Renal cortical epithelial cell (primary cell): ENCODE data around the gene WSCD2. TPM values are rescaled to one million over a fixed set of nuclear protein-coding genes. Genes with fewer than 3 reads are reported as not detected.

Experiments used
- DNase-seq: peaks from one replicate; pipeline ENCODE4 v3.0.0-alpha.2; 2011; ENCODE audit warnings: low read depth
- total RNA-seq: library from RNA; depleted of rRNA; stranded (reverse); fragments of >200 nt; gene quantifications from 2 replicates; pipeline ENCODE4 v1.2.3, GENCODE V29; 2014

Gene WSCD2
- total RNA-seq, 1 donor from 2014 or later = not detected

DNA sequence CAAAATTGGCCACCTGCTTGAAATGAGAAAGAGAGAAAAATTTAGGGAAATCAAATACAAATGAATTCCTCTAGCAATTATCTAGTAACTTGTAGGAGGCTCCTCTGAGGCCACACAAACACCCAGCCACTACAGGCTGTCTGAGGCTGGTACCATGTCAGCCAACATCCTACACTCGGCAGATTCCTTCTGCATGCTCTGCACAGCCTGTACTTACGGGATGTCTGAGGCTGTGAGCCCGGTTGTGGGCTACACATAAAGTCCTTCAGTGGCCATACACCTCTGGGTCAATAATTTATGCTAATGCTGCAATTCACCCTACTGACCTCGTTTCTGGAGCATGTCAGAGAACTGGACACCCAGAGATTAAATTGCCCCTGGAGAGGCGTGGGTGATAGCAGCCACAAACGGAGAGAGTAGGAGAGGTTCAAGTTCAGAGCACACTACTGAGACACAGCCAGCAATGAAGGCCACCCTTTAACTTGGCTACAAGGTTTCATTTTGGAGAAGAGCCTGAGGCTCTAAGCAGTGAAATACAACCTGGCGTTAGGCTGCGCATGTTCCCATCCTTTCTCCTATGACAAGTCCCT is 28.9 kb downstream of the WSCD2 start:
- DNase-seq = no peak

DNA sequence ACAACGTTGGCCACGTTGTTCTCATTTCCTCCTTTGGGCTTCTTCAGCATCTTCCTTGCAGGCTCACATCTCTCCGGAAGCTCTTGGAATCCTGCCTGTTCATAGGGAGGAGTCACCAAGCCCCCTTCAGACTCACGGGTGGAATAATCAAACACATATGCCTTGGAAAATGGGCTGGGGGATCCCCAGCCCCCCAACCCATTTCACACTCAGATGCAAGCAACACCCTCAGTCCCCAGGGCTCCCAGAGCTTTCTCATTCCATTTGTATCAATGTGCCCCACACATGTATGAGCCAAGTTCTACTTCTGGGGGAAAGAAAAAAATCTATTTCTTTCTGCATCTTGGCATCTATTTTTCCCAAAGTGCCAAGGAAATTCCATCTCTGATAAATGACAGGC is 33.1 kb downstream of the WSCD2 start:
- no peak for DNase-seq

DNA sequence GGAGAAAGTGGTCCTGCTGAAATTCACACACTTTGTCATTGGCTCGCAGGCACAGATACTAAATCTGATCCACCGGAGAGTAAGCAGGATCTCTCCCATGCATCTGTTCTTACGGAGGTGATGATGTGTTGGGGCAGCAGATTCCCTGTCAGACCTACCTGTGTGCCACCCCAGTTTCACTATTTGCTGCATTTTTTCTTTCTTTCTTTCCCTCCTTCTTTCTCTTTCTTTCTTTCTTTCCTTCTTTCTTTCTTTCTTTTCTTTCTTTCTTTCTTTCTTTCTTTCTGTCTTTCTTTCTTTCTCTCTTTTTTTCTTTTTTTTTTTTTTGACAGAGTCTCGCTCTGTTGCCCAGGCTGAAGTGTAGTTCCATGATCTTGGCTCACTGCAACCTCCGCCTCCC is 37.4 kb downstream of the WSCD2 start:
- no peak for DNase-seq

DNA sequence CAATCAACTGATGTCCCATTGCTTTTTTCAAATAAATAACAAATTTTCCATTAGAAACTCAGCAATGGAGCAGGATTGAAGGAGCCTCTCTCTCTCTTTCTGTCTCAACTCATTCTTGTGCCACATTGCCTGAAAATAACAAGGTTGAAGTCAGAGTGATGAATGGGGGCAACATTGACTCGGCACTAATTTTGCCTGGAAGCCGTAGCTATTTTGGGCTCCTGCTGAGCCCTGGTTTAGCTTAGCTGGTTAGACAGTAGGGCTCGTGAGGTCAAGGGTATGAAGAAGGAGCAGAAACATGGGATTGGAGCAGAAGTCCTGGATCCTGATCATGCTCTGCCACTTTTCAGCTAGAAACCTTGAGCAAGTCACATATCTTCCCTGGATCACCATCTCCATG is 38.9 kb downstream of the WSCD2 start:
- DNase-seq = no peak

DNA sequence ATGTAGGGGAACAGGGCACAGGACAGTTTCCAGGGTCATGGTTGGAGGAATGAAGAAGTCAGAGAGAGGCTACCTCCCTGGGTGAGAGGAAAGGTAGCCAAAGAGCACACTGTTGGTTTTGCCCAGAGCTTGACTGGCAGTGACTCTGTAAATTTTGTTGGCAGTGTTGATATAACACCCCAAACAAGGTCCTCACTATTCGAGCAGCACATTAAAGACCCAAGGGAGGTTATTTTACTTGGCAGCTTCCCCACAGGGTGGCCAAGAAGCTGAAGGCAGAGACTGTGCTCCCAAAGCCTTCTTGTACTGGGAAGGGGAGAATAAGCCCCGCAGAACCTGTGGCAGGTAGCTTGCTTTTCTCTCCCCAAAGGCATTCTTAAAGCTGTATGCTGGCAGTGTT is 40.6 kb downstream of the WSCD2 start:
- no peak for DNase-seq

DNA sequence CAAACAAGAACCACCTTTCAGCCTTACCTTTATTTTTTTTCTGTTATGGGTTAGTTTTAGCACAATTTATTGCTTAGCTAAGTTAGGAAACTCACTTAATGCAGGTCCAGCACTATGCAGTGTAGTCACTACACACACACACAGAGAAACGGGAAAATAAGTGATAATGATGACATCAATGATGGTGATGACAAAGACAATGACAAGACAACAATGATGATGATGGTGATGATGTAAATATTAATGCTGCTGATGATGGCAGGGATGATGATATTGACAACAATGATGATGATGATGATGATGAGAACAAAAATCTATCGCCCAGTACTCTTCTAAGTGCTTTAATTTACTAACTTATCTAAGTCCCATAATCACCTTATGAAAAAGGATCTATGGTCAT is 41.1 kb downstream of the WSCD2 start:
- DNase-seq = no peak

DNA sequence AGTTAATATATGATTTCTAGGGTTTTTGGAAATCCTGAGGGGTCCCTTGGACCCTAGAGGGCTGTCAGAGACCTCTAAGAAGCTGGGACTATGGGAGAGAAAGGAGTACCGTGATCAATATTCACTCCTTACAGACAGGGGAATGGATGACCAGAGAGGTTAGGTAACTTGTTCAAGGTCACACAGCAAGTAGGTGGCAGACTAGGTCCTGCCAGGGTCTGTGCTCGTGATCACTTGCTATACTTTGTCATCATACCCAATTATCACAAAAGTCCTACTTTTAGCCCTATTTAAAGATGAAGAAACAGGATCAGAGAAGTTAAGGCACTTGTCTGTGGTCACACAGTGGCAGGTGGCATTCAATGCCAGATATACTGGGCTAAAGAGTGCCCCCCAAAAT is 42.9 kb downstream of the WSCD2 start:
- DNase-seq = no peak

DNA sequence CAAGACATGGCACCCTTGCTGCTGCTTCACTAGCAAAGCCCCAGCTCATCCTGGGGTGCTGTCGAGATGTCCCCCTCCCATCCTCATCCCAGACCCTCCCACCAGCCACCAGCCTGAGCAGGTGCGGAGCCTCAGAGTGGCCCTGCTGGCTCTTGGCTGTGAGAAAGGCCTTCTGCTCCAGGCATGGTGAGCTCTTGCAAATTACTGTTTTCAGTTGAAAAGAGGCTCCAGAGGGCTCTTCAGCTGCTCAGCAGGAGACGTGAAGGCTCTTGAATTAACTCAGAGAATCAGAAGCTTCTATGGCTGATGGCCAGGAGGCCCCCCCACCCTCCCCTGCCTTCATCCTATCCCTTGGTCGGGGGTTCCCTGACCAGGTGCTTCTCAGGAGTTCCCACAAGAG is 44.1 kb downstream of the WSCD2 start:
- DNase-seq = no peak

DNA sequence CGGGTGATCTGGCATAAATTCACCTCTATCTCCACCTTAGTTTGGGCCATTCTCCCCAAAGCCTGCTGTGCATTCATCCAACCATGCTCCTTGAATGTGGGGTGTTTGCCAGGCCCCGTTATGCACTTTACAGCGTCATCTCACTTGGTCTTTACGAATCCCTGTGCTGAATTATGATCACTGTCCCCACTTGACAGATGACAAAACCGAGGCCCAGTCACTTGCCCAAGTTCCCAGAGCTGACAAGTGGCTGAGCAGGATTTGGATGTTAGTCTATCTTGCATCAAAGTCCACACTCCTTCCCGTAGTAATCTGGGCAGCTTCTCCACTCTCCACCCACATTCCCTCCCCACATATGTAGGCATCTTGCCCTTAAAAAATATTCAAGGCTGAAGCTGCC is 44.8 kb downstream of the WSCD2 start:
- DNase-seq = no peak

DNA sequence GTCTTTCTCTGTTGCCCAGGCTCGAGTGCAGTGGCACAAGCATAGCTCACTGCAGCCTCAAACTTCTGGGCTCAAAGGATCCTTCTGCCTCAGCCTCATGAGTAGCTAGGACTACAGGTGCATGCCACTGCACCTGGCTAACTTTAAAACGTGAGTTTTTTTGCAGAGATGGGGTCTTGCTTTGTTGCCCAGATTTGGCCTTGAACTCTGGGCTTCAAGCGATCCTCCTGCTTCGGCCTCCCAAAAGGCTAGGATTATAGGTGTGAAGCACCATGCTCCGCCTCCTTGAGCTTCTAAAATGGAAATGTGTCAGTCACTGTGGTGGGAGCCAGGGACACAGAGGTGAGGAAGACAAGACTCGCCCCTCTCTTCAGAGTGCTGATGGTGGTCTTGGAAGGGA is 45.6 kb downstream of the WSCD2 start:
- DNase-seq = no peak

DNA sequence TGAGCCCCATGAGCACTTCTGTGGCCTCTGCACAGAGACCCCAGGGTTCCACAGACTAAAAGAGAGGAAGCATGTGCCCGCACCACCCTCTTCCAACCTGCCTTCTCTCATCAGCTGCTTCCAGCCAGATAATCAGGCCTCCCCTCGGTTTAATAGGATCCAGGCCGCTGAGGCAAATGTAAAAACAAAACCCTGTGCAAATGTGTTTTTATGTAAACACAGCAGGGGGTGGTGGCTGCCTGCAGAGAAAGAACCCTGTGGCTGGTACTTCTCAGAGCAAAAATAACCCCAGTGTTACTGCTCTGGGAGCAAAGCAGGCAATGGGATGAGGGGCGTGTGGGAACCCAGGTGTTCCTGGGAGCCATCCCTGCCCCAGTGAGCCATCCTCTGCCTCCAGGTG is 46.2 kb downstream of the WSCD2 start:
- DNase-seq = no peak

DNA sequence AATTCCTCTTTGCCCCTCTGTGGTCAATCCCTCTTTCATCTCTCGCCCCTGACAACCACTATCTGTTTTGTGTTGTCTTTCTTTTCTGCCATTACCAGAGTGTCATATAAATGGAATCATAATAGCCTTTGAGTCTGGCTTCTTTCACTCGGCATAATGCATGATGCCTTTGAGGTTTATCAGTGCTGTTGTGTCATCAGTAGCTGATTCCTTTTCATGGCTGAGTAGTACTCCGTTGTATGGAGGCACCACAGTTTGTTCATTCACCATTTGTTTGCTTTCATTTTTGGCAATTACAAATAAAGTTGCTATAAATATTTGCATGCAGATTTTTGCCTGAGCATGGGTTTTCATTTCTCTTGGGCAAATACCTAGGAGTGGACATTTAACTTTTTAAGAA is 47.2 kb downstream of the WSCD2 start:
- no peak for DNase-seq

DNA sequence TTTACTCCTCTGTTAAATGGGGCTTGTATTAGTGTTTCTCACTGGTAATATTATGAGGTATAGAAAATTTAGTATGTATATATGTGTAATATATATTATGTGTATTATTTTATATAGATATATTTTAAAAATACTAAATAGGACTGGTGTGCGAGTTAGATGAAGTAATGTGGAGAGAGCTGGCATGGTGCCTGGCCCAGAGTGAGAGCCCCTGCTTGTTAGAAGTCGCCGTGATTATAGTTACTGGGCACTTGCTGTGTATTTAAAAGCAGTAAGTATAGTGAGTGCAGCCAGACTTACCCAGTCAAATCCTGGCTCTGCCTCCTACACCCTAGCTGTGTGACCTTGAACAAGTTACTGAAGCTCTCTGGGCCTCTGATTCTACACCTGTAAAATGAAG is 48.0 kb downstream of the WSCD2 start:
- no peak for DNase-seq

DNA sequence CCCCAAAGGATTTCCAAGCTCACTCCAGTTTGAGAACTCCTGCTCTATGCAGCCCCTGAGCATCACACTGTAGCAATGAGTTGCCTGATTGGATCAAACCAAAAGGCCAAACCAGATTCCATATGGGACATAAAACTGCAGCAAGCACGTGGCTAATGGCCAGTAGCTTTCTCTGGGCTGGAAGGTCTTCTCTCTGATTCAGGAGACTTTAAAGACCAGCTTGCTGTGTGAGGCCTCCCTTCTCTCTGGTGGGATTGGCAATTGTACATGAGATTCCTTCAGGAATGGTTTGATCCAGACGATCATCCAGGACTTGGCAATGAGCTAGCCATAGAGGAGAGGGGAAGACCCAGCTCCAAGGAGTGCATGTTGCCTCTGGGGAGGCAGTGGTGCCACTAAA is 50.2 kb downstream of the WSCD2 start:
- no peak for DNase-seq

DNA sequence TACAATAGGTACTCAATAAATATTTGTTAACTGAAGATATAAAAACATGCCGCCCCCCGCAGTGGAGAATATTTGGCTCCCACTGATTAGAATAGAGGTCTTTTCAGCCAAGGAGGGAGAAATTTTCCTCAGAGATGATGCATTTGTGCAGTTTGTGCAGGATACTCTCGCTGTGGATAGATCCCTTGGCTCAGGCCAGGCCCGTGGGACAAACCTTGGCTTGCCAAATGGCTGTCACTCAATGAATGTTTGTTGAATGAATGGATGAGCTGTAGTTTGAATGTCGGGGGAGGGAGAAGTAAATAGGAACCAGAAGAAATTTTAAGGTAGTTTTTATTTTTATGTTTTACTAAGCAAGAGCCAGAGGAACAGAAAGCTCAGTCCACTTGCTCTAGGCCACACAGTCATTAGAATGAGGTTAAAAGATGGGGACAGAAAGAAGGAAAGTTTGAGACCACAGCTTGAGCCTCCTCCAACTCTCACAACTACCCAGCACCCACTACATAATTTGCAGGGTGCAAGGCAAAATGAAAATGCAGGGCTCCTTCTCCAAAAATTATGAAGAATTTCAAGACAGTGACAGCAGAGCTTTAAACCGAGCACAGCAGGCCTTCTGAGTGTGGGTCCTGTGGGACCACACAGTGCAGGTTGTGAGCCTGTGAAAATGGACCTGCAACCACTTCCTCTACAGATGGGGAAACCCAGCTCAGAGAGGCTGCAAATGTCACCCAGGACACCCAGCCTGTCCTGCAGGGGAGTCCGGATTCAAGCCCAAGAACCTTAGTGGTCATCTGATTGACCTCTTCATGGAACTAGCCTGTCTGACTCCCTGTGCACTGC is 51.4 kb downstream of the WSCD2 start:
- no peak for DNase-seq

DNA sequence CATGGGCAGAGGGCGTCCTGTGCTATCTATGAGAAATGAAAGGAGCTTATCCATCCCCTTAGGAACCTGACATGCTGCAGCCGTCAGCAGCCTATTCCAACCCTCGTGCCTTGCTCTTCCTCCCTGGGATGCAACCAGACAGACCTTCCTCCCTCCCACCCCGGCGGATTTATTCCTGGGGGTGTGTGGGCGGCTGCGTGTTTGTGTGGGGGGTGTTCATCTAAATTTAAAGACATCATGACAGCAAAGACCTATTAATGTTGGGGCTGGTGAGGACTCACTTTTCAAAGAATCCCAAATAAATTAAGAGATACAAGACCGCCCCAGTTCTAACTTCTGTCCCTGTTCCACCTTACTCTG is 52.0 kb downstream of the WSCD2 start:
- DNase-seq = no peak

DNA sequence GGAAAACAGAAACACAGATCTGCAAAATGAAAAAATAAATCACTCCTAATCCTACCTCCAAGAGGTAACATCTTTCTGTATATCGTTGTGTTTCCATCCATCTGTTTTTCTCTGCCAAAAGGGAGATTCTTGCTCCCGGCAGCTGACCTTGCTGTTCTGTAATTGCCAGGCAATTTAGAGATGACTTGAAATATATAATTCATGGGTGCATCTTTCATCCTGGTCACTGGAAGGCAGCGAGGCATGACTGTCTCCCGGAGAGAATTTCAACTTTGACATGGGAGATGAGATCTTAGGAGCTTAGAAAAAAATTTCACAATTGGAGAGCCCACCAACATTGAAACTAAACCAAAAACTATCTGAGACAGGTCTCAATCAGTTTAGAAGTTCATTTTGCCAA is 53.0 kb downstream of the WSCD2 start:
- no peak for DNase-seq

DNA sequence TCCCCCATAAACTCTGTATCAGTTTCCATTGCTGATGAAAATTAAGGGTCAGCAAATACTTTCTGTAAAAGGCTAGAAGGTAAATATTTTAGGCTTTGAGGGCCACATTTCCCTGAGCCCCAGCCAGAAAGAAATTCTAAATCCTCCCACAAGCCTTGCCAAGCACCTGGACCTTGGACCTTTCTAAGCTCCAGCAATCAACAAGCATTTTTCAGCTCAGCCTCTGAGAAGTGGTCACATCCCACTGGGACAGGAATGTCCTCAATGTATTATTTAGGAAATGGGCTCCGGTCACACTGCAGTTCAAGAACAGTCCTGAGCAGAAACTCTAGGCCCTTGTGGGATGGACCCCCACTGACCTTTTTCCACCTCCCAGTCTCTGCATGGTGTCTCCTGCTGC is 55.9 kb downstream of the WSCD2 start:
- DNase-seq = no peak

DNA sequence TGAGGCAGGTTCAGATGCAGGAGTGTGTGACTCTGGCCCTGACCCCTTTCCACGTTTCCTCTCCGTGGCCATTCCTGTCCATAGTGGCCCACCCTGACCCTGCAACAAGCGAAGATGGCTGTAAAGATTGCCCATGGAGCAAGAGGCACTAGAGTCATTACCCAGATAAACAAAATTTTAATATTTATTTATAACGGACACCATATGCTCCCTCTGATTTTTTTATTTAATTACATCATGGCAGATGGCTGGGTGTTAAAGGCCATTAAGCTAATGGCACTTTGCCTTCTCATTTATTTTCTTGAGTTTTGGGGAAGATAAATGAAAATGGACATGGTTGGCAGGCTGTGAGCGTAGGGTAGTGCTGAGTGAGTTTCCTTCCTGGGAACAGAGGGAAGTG is 58.7 kb downstream of the WSCD2 start:
- DNase-seq = no peak

DNA sequence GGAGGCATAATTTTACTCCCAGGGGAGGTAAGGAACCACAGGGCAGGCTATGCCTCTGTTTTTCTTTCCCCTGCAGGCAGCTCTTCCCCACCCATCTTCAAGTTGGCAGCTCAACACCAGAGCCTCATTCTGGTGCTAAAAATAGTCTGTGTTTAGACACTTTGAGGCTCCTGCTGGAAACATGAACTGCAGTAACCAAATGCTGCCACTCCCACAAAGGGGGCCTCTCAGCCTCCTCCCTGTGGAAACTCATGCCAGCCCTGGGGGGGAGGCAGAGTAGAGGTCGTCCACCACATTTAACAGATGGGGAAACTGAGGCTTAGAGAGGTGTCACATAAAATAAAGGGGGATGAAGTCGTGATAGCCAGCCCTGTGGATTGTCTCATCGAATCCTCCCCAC is 61.4 kb downstream of the WSCD2 start:
- DNase-seq = no peak

DNA sequence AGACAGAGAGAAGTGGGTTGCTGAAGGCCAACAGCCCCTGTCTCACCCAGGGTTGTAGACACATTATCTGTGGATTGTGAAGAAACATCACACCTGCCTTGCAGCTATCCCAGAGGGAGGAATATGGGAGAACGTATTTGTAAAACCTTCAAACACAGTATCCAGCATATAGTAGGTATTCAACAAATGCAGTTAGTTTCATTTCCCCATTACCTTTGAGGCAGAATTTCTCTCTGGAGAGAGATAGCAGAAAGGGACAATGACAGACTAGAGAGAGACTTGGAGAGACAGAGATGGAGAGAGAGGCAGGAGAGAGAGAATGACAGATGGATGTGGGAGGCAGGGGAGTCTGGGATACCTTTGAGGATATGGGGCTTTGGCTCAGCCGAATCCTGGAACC is 62.0 kb downstream of the WSCD2 start:
- no peak for DNase-seq

DNA sequence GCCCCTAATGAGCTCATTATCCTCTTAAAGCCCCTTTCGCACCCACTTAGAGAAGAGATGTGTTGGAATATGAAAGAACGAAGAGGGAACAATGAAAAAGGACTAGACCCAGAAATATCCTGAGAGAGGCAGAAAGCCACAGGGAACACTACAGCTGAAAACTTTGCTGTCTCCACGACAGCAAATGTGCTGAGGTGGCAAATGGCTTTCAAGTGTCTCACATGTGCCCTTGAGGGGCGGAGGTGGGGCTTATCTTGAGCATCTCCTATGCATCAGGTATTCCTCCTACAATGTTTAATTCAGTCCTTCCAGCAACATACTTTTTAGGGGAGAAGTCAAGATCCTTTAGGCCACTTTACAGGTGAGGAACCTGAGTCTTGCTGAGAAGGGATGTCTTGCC is 62.9 kb downstream of the WSCD2 start:
- DNase-seq = no peak

DNA sequence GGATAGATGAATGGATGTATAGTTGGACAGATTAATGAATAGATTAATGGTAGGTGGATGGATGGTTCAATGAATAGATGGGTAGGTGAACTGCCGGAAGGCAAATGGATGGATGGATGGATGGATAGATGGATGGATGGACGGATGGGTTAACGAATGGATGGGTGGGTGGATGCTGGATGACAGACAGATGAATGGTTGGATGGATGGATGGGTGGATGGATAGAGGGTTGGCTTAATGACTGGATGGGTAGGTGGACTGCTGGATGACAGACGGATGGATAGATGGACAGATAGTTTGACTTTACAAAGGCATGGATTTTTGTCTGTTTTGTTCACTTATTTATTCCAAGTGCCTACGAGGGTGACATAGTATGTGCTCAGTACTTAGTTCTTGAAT is 64.4 kb downstream of the WSCD2 start:
- no peak for DNase-seq

DNA sequence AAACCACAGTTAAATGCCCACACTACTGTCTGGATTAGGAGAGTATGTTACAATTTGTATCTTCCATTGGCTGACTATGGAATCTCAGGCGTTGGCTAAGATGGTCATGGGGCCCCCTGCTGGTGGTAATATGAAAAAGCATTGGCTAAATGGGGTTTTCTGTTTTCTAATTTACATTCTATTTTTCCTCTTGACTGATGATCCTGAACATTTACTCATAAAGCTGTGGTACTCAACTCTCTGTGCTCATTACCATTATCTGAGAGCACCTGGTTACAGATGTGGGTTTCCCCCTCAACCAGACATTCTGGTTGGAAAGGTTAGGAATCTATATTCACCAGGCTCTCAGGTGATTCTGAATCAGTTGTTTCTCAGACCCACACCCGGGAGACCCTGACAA is 64.8 kb downstream of the WSCD2 start:
- DNase-seq = peak; percentile 0
